Progenitor cell of endocrine pancreas (in vitro differentiated cells): Measurements from ENCODE around the gene AHRR. TPM values are rescaled to one million over a fixed set of nuclear protein-coding genes. Genes with fewer than 3 reads are reported as not detected.
A peak's percentile ranks its signal among the peaks of the same experiment; 100 is the strongest.
"Not testable (repeated sequence)": the region's sequence is repeated elsewhere in the genome, so short reads cannot be mapped to it uniquely, and the experiment has no call there.

Experiments
- DNase-seq: peaks from one replicate; pipeline ENCODE4 v3.0.0; 2021; ENCODE audit warnings: low spot score; ENCODE audit not compliant: unreplicated experiment
- H3K27ac Mint-ChIP-seq: 2 replicates; pipeline ENCODE4 v1.8.0; 2021; ENCODE audit warnings: mild to moderate bottlenecking, moderate library complexity, mixed read lengths
- H3K27me3 Mint-ChIP-seq: 2 replicates; pipeline ENCODE4 v1.8.0; 2021; ENCODE audit warnings: mixed read lengths
- H3K36me3 Mint-ChIP-seq: 2 replicates; pipeline ENCODE4 v1.8.0; 2022; ENCODE audit warnings: mixed read lengths; ENCODE audit not compliant: insufficient read depth
- H3K4me1 Mint-ChIP-seq: 2 replicates; pipeline ENCODE4 v1.8.0; 2021; ENCODE audit warnings: low read depth, mixed read lengths
- H3K4me3 Mint-ChIP-seq: 2 replicates; pipeline ENCODE4 v1.8.0; 2021; ENCODE audit warnings: low read depth, mild to moderate bottlenecking, moderate library complexity, mixed read lengths
- H3K9me3 Mint-ChIP-seq: 2 replicates; pipeline ENCODE4 v1.8.0; 2021; ENCODE audit warnings: low read depth, mixed read lengths
- total RNA-seq: library from RNA; stranded (reverse); gene quantifications from 2 replicates; pipeline ENCODE4 v1.2.1, GENCODE V29; 2021
- TF ChIP-seq, protein P1 (sequence below): fragments of 200-600 bp; sonication (generic); IDR thresholded peaks from one replicate; pipeline ENCODE4 v1.5.0; 2021; ENCODE audit warnings: antibody characterized with exemption, mild to moderate bottlenecking; ENCODE audit not compliant: unreplicated experiment

AHRR gene
- total RNA-seq, 1 donor from 2014 or later = 1.3 TPM

DNA sequence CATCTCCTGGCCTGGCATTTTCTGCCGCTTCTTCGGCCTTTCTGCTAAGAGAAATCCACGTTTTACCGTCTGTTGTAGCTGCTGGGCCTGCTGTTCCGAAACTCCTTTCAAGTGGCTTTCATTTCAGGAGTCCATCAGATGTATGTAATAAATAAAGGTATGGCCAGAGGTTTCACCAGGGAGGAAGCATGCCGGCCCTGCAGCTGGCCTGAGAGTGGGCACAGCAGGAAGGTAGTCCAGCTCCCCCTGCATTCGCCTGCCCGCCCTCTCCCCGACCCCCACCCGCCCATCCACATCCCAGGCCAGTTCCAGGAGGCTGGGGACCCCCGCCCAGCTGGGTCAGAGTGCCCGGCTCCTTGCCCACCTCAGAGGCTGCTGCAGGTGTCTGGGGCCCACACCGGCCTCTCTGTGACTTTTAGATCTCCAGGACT lies 75.0 kb downstream of the AHRR start:
- no peaks in the 10 kb centered on the region for H3K9me3 Mint-ChIP-seq
- no peak for DNase-seq
- TF ChIP-seq, protein P1, sequence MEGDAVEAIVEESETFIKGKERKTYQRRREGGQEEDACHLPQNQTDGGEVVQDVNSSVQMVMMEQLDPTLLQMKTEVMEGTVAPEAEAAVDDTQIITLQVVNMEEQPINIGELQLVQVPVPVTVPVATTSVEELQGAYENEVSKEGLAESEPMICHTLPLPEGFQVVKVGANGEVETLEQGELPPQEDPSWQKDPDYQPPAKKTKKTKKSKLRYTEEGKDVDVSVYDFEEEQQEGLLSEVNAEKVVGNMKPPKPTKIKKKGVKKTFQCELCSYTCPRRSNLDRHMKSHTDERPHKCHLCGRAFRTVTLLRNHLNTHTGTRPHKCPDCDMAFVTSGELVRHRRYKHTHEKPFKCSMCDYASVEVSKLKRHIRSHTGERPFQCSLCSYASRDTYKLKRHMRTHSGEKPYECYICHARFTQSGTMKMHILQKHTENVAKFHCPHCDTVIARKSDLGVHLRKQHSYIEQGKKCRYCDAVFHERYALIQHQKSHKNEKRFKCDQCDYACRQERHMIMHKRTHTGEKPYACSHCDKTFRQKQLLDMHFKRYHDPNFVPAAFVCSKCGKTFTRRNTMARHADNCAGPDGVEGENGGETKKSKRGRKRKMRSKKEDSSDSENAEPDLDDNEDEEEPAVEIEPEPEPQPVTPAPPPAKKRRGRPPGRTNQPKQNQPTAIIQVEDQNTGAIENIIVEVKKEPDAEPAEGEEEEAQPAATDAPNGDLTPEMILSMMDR = no peak
- no peak overlapping the region for H3K27ac Mint-ChIP-seq
- no peaks in the 10 kb centered on the region for H3K36me3 Mint-ChIP-seq
- H3K4me1 Mint-ChIP-seq = no peaks in the 10 kb centered on the region
- H3K27me3 Mint-ChIP-seq = peaks cover 16% of the 10 kb centered on the region
- no peak overlapping the region for H3K4me3 Mint-ChIP-seq

DNA sequence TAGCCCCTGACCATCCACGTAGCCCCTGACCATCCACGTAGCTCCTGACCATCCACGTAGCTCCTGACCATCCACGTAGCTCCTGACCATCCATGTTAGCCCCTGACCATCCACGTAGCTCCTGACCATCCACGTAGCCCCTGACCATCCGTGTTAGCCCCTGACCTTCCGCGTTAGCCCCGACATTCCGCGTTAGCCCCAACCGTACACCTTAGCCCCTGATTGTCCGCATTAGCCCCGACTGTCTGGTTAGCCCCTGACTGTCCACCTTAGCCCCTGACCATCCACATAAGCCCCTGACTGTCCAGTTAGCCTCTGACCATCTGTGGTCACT lies 76.6 kb downstream of the AHRR start:
- not testable (repeated sequence) for H3K36me3 Mint-ChIP-seq, H3K4me1 Mint-ChIP-seq, H3K4me3 Mint-ChIP-seq, H3K9me3 Mint-ChIP-seq, H3K27ac Mint-ChIP-seq, DNase-seq
- peaks cover 27% of the 10 kb centered on the region for H3K27me3 Mint-ChIP-seq

DNA sequence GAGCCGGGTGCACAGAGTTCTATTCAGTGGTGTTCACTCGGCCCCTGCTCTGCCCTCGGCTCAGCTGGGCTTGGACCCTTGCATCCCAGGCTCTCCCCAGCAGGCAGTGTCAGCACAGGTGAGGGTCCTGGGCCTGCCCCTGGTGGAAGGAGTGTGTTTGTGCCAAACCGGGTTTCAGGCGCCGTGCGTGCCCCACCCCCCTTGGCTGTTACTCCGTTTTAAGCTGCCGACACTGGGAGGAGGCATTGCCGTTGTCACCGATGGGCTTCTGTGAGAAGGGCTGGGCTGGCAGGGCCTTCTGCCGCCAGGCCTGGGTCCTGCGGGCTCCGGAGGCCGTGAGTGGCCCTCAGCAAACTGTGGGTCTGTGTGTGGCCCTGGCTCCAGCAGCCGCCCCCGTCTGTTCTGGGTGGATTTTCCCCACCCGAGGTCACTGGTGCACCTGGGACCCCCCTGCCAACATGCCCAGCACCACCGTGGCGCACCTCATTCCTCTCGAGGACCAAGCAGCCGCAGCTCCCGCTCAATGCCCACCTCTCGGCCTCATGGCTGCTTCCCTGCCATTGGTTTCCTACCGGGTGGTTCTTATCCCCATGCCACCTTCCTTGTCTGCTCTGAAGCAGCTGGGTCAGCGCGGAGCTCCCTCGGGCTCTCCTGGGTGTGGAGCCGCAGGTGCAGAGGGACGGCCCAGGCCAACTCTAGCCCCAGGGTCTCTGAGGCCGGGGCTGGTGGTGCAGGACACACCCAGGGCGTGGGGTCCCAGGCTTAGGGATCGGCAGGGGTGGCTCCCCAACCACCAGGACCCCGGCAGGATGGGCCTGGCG lies 77.2 kb downstream of the AHRR start:
- H3K36me3 Mint-ChIP-seq = no peaks in the 10 kb centered on the region
- H3K4me3 Mint-ChIP-seq = no peak overlapping the region
- H3K9me3 Mint-ChIP-seq = no peaks in the 10 kb centered on the region
- DNase-seq = no peak
- H3K27me3 Mint-ChIP-seq = peaks cover 25% of the 10 kb centered on the region
- no peaks in the 10 kb centered on the region for H3K4me1 Mint-ChIP-seq
- TF ChIP-seq, protein P1 = no peak
- no peak overlapping the region for H3K27ac Mint-ChIP-seq

DNA sequence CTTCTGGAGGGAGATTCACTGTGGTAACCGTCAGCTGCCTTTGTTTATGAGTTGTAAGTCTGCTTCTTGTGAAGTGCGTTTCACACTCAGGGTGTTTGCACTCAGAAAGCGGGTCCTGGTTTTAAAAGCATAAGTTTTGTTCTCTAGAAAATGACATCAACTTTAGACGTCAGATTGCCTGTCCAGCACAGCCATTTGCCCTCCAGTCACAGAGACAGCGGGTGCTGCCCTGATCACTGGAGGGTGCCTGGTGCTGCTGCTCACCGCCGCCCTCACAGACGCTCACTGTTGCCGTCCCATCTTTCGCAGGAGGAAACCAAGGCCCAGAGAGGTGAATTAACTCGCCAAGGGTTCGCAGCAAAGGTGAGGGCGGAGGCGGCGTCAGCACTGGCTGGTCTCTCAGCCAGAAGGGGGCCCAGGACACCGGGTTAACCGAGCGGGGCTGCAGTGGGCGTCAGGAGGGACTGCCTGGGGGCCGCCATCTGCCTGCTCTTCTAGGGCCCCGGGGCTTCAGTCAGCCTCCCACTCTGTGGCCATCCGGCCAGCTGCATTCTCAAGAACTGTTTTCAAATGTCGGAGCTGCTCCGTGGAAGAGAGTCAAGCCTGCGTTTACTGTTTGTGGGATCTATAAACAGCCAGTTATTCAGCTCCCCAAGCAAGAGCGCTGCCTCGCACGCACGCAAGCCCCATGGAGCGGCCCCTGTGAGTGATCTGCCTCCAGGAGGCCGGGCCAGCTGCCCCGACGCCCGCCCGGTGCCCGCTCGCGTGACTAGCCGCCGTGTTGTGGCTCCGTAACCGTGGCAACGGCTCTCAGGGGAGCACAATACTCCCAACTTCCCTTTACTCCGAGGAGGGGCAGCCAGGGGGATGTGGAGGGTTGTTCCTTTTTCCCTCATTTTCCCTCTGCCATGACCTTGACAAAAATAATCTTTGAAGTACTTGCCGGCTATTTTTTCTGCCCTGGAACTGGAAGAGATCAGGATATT lies 78.1 kb downstream of the AHRR start:
- Mint-ChIP-seq H3K27me3 (peaks cover 34% of the 10 kb centered on the region), H3K36me3 (no peaks in the 10 kb centered on the region), H3K27ac (peak overlapping the region; percentile 56), H3K4me1 (no peaks in the 10 kb centered on the region), H3K4me3 (no peak overlapping the region), H3K9me3 (no peaks in the 10 kb centered on the region)
- DNase-seq = peak; percentile 13
- TF ChIP-seq, protein P1 = no peak

DNA sequence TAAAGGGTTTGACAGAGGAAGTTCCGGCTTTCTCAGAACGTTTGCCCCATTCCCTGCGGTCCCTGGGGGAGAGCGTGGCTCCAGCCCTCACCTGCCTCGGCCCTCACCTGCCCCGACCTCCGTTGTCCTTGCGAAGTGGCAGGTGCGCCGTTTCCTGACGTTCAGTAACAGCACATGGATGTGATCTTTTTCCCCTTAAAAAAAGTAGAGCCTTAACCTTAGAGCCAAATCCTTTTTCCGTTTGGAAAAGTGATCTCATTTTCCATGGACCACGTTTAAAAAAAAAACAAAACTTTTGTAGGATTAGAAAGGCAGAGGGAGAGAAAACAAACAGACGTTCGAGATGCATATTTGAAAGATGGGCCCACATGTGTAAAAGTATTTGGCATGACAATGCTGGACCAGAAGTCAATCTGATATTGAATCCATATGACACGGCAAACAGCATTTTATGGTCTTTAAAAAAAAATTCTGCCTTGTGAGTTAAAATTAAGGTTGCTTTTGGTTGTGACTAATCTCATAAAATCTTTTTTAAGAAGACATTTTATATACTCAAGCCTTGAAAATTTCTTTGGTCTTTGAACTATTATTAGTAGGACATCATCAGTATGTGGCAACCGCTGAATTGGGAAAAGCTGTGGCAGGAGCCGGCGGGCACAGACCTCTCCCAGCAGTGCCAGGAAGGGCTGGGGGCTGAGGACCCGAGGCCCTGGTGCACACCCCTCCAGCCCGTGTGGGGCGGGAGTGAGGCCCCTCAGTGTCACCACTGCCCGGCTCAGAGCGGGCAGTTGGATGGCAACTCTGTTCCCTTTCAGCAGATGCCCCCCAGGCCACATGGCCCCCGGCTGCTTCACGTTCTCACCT lies 79.0 kb downstream of the AHRR start:
- H3K9me3 Mint-ChIP-seq = no peaks in the 10 kb centered on the region
- peak overlapping the region; percentile 88 for H3K27ac Mint-ChIP-seq
- DNase-seq = peak; percentile 2
- H3K36me3 Mint-ChIP-seq = no peaks in the 10 kb centered on the region
- peaks cover 38% of the 10 kb centered on the region for H3K27me3 Mint-ChIP-seq
- TF ChIP-seq, protein P1 = no peak
- H3K4me1 Mint-ChIP-seq = no peaks in the 10 kb centered on the region
- no peak overlapping the region for H3K4me3 Mint-ChIP-seq
